K562 (cell line): ENCODE measurements around the gene PCDH12. TPM values are rescaled to one million over a fixed set of nuclear protein-coding genes. Genes with fewer than 3 reads are reported as not detected.
A peak's percentile ranks its signal among the peaks of the same experiment; 100 is the strongest.

Experiments used
- ATF1 ChIP-seq, 2 experiments: fragments of 450-650 bp in 1 of 2; IDR thresholded peaks; 2 replicates each; pipeline ENCODE4 v1.6.1; 2016; ENCODE audit warnings: missing compliant biosample characterization in 1 of 2, missing genetic modification characterization in 1 of 2
- CBFB ChIP-seq: sonication (generic); formaldehyde crosslinking; IDR thresholded peaks from 2 replicates; pipeline ENCODE4 v1.4.0; 2020; ENCODE audit warnings: mild to moderate bottlenecking, missing genetic modification reagents
- E2F4 ChIP-seq: sonication (generic); formaldehyde crosslinking; IDR thresholded peaks from 2 replicates; pipeline ENCODE4 v1.8.0; 2022; ENCODE audit warnings: mild to moderate bottlenecking, low read depth, missing genetic modification reagents
- E2F6 ChIP-seq, 2 experiments: IDR thresholded peaks; 2 replicates each; pipeline ENCODE4 v1.6.1; 2011; ENCODE audit warnings: borderline replicate concordance in 1 of 2, control low read depth in 1 of 2, low read depth in 1 of 2, low read length in 1 of 2, mild to moderate bottlenecking in 1 of 2, mixed read lengths in 1 of 2, moderate library complexity in 1 of 2; ENCODE audit not compliant: insufficient read depth in 1 of 2, insufficient read length in 1 of 2, poor library complexity in 1 of 2, severe bottlenecking in 1 of 2; ENCODE audit errors: extremely low read depth in 1 of 2
- ETV1 ChIP-seq: fragments of 450-650 bp; conservative IDR thresholded peaks from 2 replicates; pipeline ENCODE4 v1.6.1; 2016; ENCODE audit warnings: missing genetic modification characterization, control low read depth, low read depth, missing compliant biosample characterization
- JUND ChIP-seq, 2 experiments: IDR thresholded peaks; 2 replicates in 1 of 2; 3 replicates in 1 of 2; pipeline ENCODE4 v1.6.1; 2011; ENCODE audit warnings: borderline replicate concordance in 2 of 2, low read depth in 2 of 2, low read length in 2 of 2, improper control_type of control experiment in 1 of 2, missing biosample characterization in 1 of 2, missing genetic modification characterization in 1 of 2, missing genetic modification reagents in 1 of 2
- L3MBTL2 ChIP-seq: fragments of 450-650 bp; IDR thresholded peaks from 2 replicates; pipeline ENCODE4 v1.6.1; 2016; ENCODE audit warnings: mild to moderate bottlenecking, moderate library complexity
- MTA1 ChIP-seq: fragments of 450-650 bp; IDR thresholded peaks from 2 replicates; pipeline ENCODE4 v1.6.1; 2017; ENCODE audit warnings: borderline replicate concordance
- NR3C1 ChIP-seq: sonication (generic); formaldehyde crosslinking; IDR thresholded peaks from 2 replicates; pipeline ENCODE4 v1.8.1; 2022; ENCODE audit warnings: missing genetic modification reagents
- NRF1 ChIP-seq, 2 experiments: fragments of 450-650 bp; IDR thresholded peaks in 1 of 2; conservative IDR thresholded peaks in 1 of 2; 2 replicates each; pipeline ENCODE4 v1.6.1; 2014; ENCODE audit warnings: mild to moderate bottlenecking in 2 of 2
- PRDM10 ChIP-seq: fragments of 450-650 bp; IDR thresholded peaks from 2 replicates; pipeline ENCODE4 v1.6.1; 2018; ENCODE audit not compliant: partially characterized antibody
- SAP30 ChIP-seq: fragments of 200-600 bp; sonication (generic); IDR thresholded peaks from 2 replicates; pipeline ENCODE4 v1.6.1; 2012; ENCODE audit warnings: borderline replicate concordance, low read depth, mild to moderate bottlenecking, moderate library complexity, low read length, control low read depth, inconsistent platforms; ENCODE audit not compliant: insufficient read depth, poor library complexity, severe bottlenecking
- TBP ChIP-seq: optimal IDR thresholded peaks from 2 replicates; pipeline ENCODE3; 2011; ENCODE audit warnings: low read depth, low read length, improper control_type of control experiment
- THAP7 ChIP-seq: fragments of 250-450 bp; sonication (Bioruptor Pico); IDR thresholded peaks from 2 replicates; pipeline ENCODE4 v1.5.0; 2021
- XRCC3 ChIP-seq: fragments of 450-650 bp; IDR thresholded peaks from 2 replicates; pipeline ENCODE4 v1.6.1; 2017; ENCODE audit warnings: mild to moderate bottlenecking, moderate library complexity
- ZNF445 ChIP-seq: fragments of 250-450 bp; sonication (Bioruptor Pico); IDR thresholded peaks from 2 replicates; pipeline ENCODE4 v1.4.0; 2020; ENCODE audit warnings: low read depth, mild to moderate bottlenecking, moderate library complexity
- ZNF699 ChIP-seq: fragments of 250-450 bp; sonication (Bioruptor Pico); IDR thresholded peaks from 2 replicates; pipeline ENCODE4 v1.8.0; 2021; ENCODE audit warnings: mild to moderate bottlenecking, moderate library complexity; ENCODE audit not compliant: insufficient replicate concordance
- polyA plus RNA-seq, 8 experiments: library from polyadenylated mRNA; depleted of rRNA in 4 of 8; stranded (reverse) in 5 of 8; unstranded in 3 of 8; fragments of >200 nt; fragmentation: Nextera tagmentation in 2 of 8; fragmentation: Illumina TruSeq in 1 of 8; extraction: Ambion mirVana in 2 of 8; extraction: Trizol in 1 of 8; gene quantifications; 2 replicates each; pipeline versions ENCODE4 v1.2.1 to v1.2.3, GENCODE V29; 2011 to 2014; ENCODE audit warnings: inconsistent platforms in 1 of 8, missing spikeins in 1 of 8
- total RNA-seq, 7 experiments: library from RNA; depleted of rRNA in 6 of 7; stranded (reverse); fragments of >200 nt in 6 of 7; fragmentation: Illumina TruSeq in 2 of 7; extraction: Trizol in 2 of 7; gene quantifications; 2 replicates each; pipeline versions ENCODE4 v1.2.1 to v1.2.3, GENCODE V29; 2011 to 2021; ENCODE audit warnings: low replicate concordance in 1 of 7

PCDH12 gene
- total and polyA plus RNA-seq, 9 of the 15 experiments (the other 6 are each of a cell fraction or from before 2014, with no cell fraction given) = 0.01 to 0.04 (median 0.01) TPM; not detected in 4

DNA sequence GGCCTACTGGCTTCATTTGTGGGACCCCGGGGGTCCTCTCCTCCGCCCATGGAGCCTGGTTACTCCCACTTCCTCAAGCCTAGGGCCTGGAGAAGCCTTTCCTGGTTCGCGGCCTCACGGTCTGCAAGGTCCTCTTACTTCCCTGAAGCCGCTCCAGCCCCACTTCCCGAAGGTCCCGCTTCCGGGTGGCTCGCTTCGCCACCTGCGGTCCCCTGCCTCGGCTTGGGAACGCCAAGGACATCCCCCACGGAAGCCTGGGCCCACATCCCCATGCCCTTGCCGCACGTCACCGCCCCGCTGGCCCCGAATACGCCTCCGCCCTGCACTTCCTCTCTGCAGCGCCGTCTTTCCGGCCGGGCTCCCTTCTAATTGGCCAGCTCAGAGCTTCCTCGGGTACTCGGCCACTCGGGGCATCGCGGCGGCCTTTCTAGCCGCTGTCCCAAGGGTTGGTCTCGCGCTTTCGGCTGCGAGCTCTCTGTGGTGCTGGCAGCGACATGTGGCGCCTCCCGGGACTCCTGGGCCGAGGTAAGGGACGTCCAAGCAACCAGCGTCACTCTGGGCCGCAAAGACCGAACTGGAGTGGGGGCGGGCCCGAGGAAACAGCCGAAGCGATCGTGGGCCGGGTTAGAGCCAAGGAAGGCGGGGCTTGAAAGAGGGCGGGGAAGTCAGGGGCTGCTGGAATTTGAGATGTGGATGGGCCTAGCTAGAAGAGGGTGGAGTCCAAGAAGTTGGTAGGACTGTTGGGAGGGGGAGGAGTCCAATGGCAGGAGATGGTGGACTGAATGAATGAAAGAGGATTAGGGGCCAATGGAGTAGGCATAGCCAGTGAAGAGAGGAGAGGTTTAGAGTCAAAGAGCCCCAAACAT, 34.3 kb downstream of the PCDH12 start, which contains the start of gene DELE1 (continued):
- TF ChIP-seq ATF1 (CRISPR knock-in tag; IDR thresholded peaks at IDR 0.05) = 0 out of 2 replicates have a peak, but pooled peaks have one; percentile 30
- peak; percentile 92 for TF ChIP-seq ATF1 (tag; IDR thresholded peaks at IDR 0.05)
- peak; percentile 72 for TF ChIP-seq ETV1
- 0 out of 2 replicates have a peak, but pooled peaks have one; percentile 70 for TF ChIP-seq THAP7 (CRISPR knock-in tag)
- peak; percentile 40 for TF ChIP-seq JUND (IDR thresholded peaks at IDR 0.05; ENCODE audit: borderline replicate concordance, low read depth, low read length)
- no peak; the same call in 2 of the 3 replicates for TF ChIP-seq JUND (tag; IDR thresholded peaks at IDR 0.05; ENCODE audit: borderline replicate concordance, low read depth, low read length)
- peak; percentile 77 for TF ChIP-seq L3MBTL2
- peak; percentile 46 for TF ChIP-seq SAP30
- peak; percentile 87; the same call in 1 of the 2 replicates for TF ChIP-seq NR3C1 (CRISPR knock-in tag)
- TF ChIP-seq MTA1 = no peak
- TF ChIP-seq E2F6 (IDR thresholded peaks at IDR 0.05; ENCODE audit: borderline replicate concordance in 1 of 2, extremely low read depth in 1 of 2, insufficient read depth in 1 of 2, insufficient read length in 1 of 2, low read depth in 1 of 2, low read length in 1 of 2, poor library complexity in 1 of 2, severe bottlenecking in 1 of 2) = peak; percentile 26 to 46
- no peak for TF ChIP-seq ZNF699
- TF ChIP-seq XRCC3 = no peak
- TF ChIP-seq NRF1 (conservative IDR thresholded peaks at IDR 0.05 in 1 of 2, IDR thresholded peaks at IDR 0.05 in 1 of 2) = peak; percentile 49 to 59; a peak in 3 of 4 replicates
- TF ChIP-seq ZNF445 (CRISPR knock-in tag) = no peak
- TF ChIP-seq E2F4 (CRISPR knock-in tag) = 0 out of 2 replicates have a peak, but pooled peaks have one; percentile 59
- TF ChIP-seq CBFB (CRISPR knock-in tag) = peak; percentile 40; the same call in 1 of the 2 replicates
- TF ChIP-seq TBP = peak; percentile 72
- peak; percentile 61 for TF ChIP-seq PRDM10
